HepG2 (cell line): ENCODE measurements around the gene PKP4. TPM values are rescaled to one million over a fixed set of nuclear protein-coding genes. Genes with fewer than 3 reads are reported as not detected.

Experiments used
- ATAC-seq: fragments of 200-7000 bp; cut with Tn5 transposase; 3 replicates; pipeline ENCODE4 v1.9.1; 2020; ENCODE audit warnings: mild to moderate bottlenecking, moderate library complexity
- BruUV-seq: library from RNA; stranded (reverse); fragments of 400-500 nt; replicated peaks from 2 replicates; lab custom pipeline; 2021; lab: Mats Ljungman, UMichigan
- CTCF ChIA-PET: fragments of 300-600 bp; formaldehyde crosslinking; extraction: SDS; loops from one replicate; lab custom pipeline; 2021; ENCODE audit warnings: low total read pairs, inconsistent platforms, low intra/inter-chr PET ratio; lab: Yijun Ruan, JAX
- POLR2A ChIA-PET: fragments of 350-600 bp; sonication (Branson Sonifier 250); formaldehyde crosslinking; loops from one replicate; lab custom pipeline; 2020; ENCODE audit warnings: antibody characterized with exemption, inconsistent platforms; lab: Yijun Ruan, JAX
- DNase-seq: peaks from one replicate; pipeline ENCODE4 v3.0.0-alpha.2; 2015; ENCODE audit warnings: low spot score
- FAIRE-seq: peaks from 3 replicates; lab custom pipeline; 2011; peaks lifted over from hg19 to GRCh38; lab: Jason Lieb, UNC
- H2AFZ ChIP-seq: one replicate; pipeline ENCODE4 v1.6.1; 2011; ENCODE audit warnings: low read length, inconsistent platforms
- H3K27ac ChIP-seq: fragments of 300-600 bp; 3 replicates; pipeline ENCODE4 v1.8.0; 2011; ENCODE audit warnings: mixed run types, mild to moderate bottlenecking, mixed read lengths, low read length, inconsistent platforms; ENCODE audit not compliant: insufficient read depth; ENCODE audit errors: extremely low read length
- H3K27me3 ChIP-seq, 2 experiments: fragments of 200-600 bp in 1 of 2; 2 replicates in 1 of 2; 3 replicates in 1 of 2; pipeline versions ENCODE4 v1.6.0 to v1.8.0; 2011; ENCODE audit warnings: low read length in 2 of 2, mild to moderate bottlenecking in 2 of 2, moderate library complexity in 2 of 2, inconsistent platforms in 1 of 2; ENCODE audit not compliant: insufficient read depth in 2 of 2, control insufficient read depth in 1 of 2
- H3K36me3 ChIP-seq, 2 experiments: fragments of 200-600 bp in 1 of 2; replicated peaks in 1 of 2; 2 replicates in 1 of 2; 3 replicates in 1 of 2; pipeline versions ENCODE4 v1.5.1 to v1.8.0; 2011; ENCODE audit warnings: low read length in 2 of 2, inconsistent platforms in 1 of 2; ENCODE audit not compliant: insufficient read depth in 2 of 2, control insufficient read depth in 1 of 2
- H3K4me1 ChIP-seq: 2 replicates; pipeline ENCODE4 v1.5.1; 2012; ENCODE audit warnings: low read length, inconsistent platforms; ENCODE audit not compliant: insufficient read depth
- H3K4me2 ChIP-seq: 2 replicates; pipeline ENCODE4 v1.6.0; 2011; ENCODE audit warnings: low read depth, low read length, inconsistent platforms
- H3K4me3 ChIP-seq, 3 experiments: fragments of 200-600 bp in 1 of 3; sonication (generic), shearing (Covaris generic) in 1 of 3; replicated peaks in 1 of 3; 2 replicates each; pipeline ENCODE4 v1.5.1; 2011 to 2016; ENCODE audit warnings: low read length in 3 of 3, inconsistent platforms in 2 of 3, low read depth in 2 of 3, mild to moderate bottlenecking in 2 of 3, control low read depth in 1 of 3, mixed read lengths in 1 of 3; ENCODE audit not compliant: insufficient read depth in 1 of 3
- H3K79me2 ChIP-seq: one replicate; pipeline ENCODE4 v1.6.1; 2011; ENCODE audit warnings: low read length, inconsistent platforms; ENCODE audit not compliant: insufficient read depth
- H3K9ac ChIP-seq: 2 replicates; pipeline ENCODE4 v1.6.0; 2011; ENCODE audit warnings: mild to moderate bottlenecking, low read depth, low read length, inconsistent platforms; ENCODE audit not compliant: insufficient read depth
- H3K9me3 ChIP-seq: 2 replicates; pipeline ENCODE4 v1.5.1; 2012; ENCODE audit warnings: mild to moderate bottlenecking, low read length
- H4K20me1 ChIP-seq: 2 replicates; pipeline ENCODE4 v1.6.0; 2011; ENCODE audit warnings: inconsistent platforms, mild to moderate bottlenecking, low read length, moderate library complexity; ENCODE audit not compliant: insufficient read depth
- ARID2 ChIP-seq: sonication (generic); formaldehyde crosslinking; IDR thresholded peaks from 2 replicates; pipeline ENCODE4 v1.8.1; 2022; ENCODE audit warnings: mild to moderate bottlenecking, missing genetic modification reagents, borderline replicate concordance
- CBX5 ChIP-seq: sonication (generic); formaldehyde crosslinking; IDR thresholded peaks from 2 replicates; pipeline ENCODE4 v1.4.0; 2020; ENCODE audit warnings: missing genetic modification reagents, borderline replicate concordance
- FIP1L1 ChIP-seq: fragments of 200-400 bp; formaldehyde crosslinking; IDR thresholded peaks from 2 replicates; pipeline ENCODE4 v1.6.1; 2018; ENCODE audit warnings: low read depth, mild to moderate bottlenecking, low read length, moderate library complexity, borderline replicate concordance; ENCODE audit not compliant: insufficient read depth
- HIVEP1 ChIP-seq: sonication (generic); formaldehyde crosslinking; IDR thresholded peaks from 2 replicates; pipeline ENCODE4 v1.4.0; 2020; ENCODE audit warnings: mild to moderate bottlenecking, missing genetic modification reagents
- IRF2 ChIP-seq: IDR thresholded peaks from 2 replicates; pipeline ENCODE4 v1.6.1; 2018; ENCODE audit warnings: missing genetic modification reagents, missing compliant biosample characterization
- KDM5A ChIP-seq: fragments of 200-600 bp; sonication (generic); IDR thresholded peaks from 2 replicates; pipeline ENCODE4 v1.7.0; 2018; ENCODE audit warnings: antibody characterized with exemption, mild to moderate bottlenecking, low read length, borderline replicate concordance
- MAF1 ChIP-seq: sonication (generic); formaldehyde crosslinking; IDR thresholded peaks from 2 replicates; pipeline ENCODE4 v1.5.0; 2020; ENCODE audit warnings: missing genetic modification reagents, borderline replicate concordance
- SAP130 ChIP-seq: IDR thresholded peaks from 2 replicates; pipeline ENCODE4 v1.6.1; 2016; ENCODE audit warnings: low read depth
- SCMH1 ChIP-seq: sonication (generic); formaldehyde crosslinking; IDR thresholded peaks from 2 replicates; pipeline ENCODE4 v1.9.0; 2021; ENCODE audit warnings: missing genetic modification reagents, mild to moderate bottlenecking, borderline replicate concordance
- SMARCE1 ChIP-seq: fragments of 450-650 bp; IDR thresholded peaks from 2 replicates; pipeline ENCODE4 v1.6.1; 2017; ENCODE audit warnings: borderline replicate concordance
- SRSF4 ChIP-seq: fragments of 200-400 bp; formaldehyde crosslinking; IDR thresholded peaks from one replicate; pipeline ENCODE4 v1.6.1; 2018; ENCODE audit warnings: mild to moderate bottlenecking, low read depth, low read length, moderate library complexity; ENCODE audit not compliant: poor library complexity, severe bottlenecking
- TP53 ChIP-seq: sonication (generic); formaldehyde crosslinking; conservative IDR thresholded peaks from 2 replicates; pipeline ENCODE4 v1.4.0; 2020; ENCODE audit warnings: missing genetic modification reagents
- ZBTB1 ChIP-seq: sonication (generic); formaldehyde crosslinking; IDR thresholded peaks from 2 replicates; pipeline ENCODE4 v1.4.0; 2020; ENCODE audit warnings: missing genetic modification reagents, borderline replicate concordance
- ZMYM3 ChIP-seq: sonication (generic); formaldehyde crosslinking; IDR thresholded peaks from 2 replicates; pipeline ENCODE4 v1.5.1; 2020; ENCODE audit warnings: mild to moderate bottlenecking, missing genetic modification reagents
- ZNF235 ChIP-seq: sonication (generic); formaldehyde crosslinking; IDR thresholded peaks from 2 replicates; pipeline ENCODE4 v1.8.1; 2023; ENCODE audit warnings: mild to moderate bottlenecking, missing genetic modification reagents, borderline replicate concordance
- ZNF629 ChIP-seq: sonication (generic); formaldehyde crosslinking; conservative IDR thresholded peaks from 2 replicates; pipeline ENCODE4 v1.5.0; 2020; ENCODE audit warnings: missing genetic modification reagents
- in situ Hi-C: cut with HindIII; loops from 2 replicates; pipeline ENCODE4 v1.10.0; 2017; ENCODE audit warnings: low pct_unique_long_range_greater_than_20kb; ENCODE audit not compliant: extremely low pct_ligation_motif_present
- intact Hi-C: fragments of 100-400 bp; cut with micrococcal nuclease; formaldehyde crosslinking; loops from one replicate; pipeline ENCODE4 v1.10.0; 2022; ENCODE audit not compliant: unreplicated experiment
- polyA plus RNA-seq, 8 experiments: library from polyadenylated mRNA; depleted of rRNA in 3 of 8; stranded (reverse) in 7 of 8; unstranded in 1 of 8; fragments of >200 nt; fragmentation: Illumina TruSeq in 4 of 8; extraction: Trizol in 4 of 8; gene quantifications; 2 replicates each; pipeline versions ENCODE4 v1.2.1 to v1.2.3, GENCODE V29; 2011 to 2016; ENCODE audit warnings: low read depth in 4 of 8, missing spikeins in 1 of 8, mixed read lengths in 1 of 8; ENCODE audit not compliant: insufficient read depth in 1 of 8
- total RNA-seq, 5 experiments: library from RNA; depleted of rRNA; stranded (reverse); fragments of >200 nt; fragmentation: Illumina TruSeq; extraction: Trizol; gene quantifications; 2 replicates each; pipeline ENCODE4 v1.2.3, GENCODE V29; 2016; ENCODE audit warnings: low read depth in 1 of 5

The PKP4 gene
- total and polyA plus RNA-seq, 2 of the 13 experiments (the other 11 are each of a cell fraction or from before 2014, with no cell fraction given) = 80.9 to 90.5 TPM

DNA sequence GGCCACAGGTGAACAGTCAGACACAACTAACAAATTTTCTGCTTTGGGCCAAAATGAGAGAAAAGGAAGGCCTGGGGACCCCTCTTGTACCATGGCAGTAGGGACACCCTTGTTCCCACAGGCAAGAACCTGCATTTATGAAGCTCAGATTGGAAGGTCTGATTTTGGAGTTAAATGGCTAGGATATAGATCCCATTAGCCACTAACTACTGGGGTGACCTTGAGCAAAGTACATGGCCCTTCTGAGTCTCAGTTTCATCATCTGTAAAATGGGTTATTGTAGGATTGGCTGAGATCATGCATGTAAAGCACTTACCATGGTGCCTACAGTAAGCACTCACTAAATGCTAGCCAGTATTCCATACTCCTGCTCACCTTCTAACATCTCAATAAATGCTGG, 236.7 kb downstream of the PKP4 start:
- no peak overlapping the region for H3K4me2 ChIP-seq
- H3K9me3 ChIP-seq = peaks cover 13% of the 10 kb centered on the region
- intact Hi-C loops (loop anchor here (2.0 kb wide), 1 partner anchor 51 kb away; no protein-coding TSS in a partner anchor), in situ Hi-C loops (no loop called here)
- FAIRE-seq (no peak), ATAC-seq (no peak), DNase-seq (no peak)
- ChIA-PET CTCF (no interaction called here), POLR2A (no interaction called here)
- no TSS peak for BruUV-seq
- H3K4me1 ChIP-seq = peaks cover 10% of the 10 kb centered on the region
- H3K36me3 ChIP-seq = no peaks in the 10 kb centered on the region
- H2AFZ ChIP-seq = no peak overlapping the region
- no peak overlapping the region for H3K27ac ChIP-seq
- H4K20me1 ChIP-seq = no peaks in the 10 kb centered on the region
- TF ChIP-seq ARID2 (CRISPR knock-in tag) = no peak
- TF ChIP-seq IRF2 (CRISPR knock-in tag) = no peak
- no peak for TF ChIP-seq MAF1
- TF ChIP-seq TP53 (CRISPR knock-in tag) = no peak
- TF ChIP-seq SCMH1 (CRISPR knock-in tag) = no peak
- TF ChIP-seq KDM5A = no peak
- peak; percentile 91 for TF ChIP-seq ZNF629
- no peak for TF ChIP-seq HIVEP1 (CRISPR knock-in tag)
- TF ChIP-seq CBX5 (CRISPR knock-in tag) = no peak
- TF ChIP-seq ZBTB1 (CRISPR knock-in tag) = no peak
- TF ChIP-seq FIP1L1 = no peak
- TF ChIP-seq SMARCE1 = no peak
- TF ChIP-seq ZMYM3 (CRISPR knock-in tag) = peak; percentile 28; the same call in 1 of the 2 replicates
- no peak for TF ChIP-seq SAP130 (CRISPR knock-in tag)
- TF ChIP-seq SRSF4 = no peak
- TF ChIP-seq ZNF235 (CRISPR knock-in tag) = no peak
- TF ChIP-seq, all 625 proteins: peak for 2
- no peak overlapping the region for H3K4me3 ChIP-seq
- no peaks in the 10 kb centered on the region for H3K79me2 ChIP-seq
- H3K9ac ChIP-seq = no peak overlapping the region
- peaks cover 0 to 3% of the 10 kb centered on the region in 2 experiments; a peak in 2 of 5 replicates for H3K27me3 ChIP-seq
